GM11168 (cell line): ENCODE data around the gene AKT3.
"Not testable (repeated sequence)": the region's sequence is repeated elsewhere in the genome, so short reads cannot be mapped to it uniquely, and the experiment has no call there.

Experiments used
- in situ Hi-C: fragments of 300-500 bp; cut with MboI; formaldehyde crosslinking; loops from one replicate; pipeline ENCODE4 v1.12.0; 2022; ENCODE audit warnings: low sequenced_read_pairs; ENCODE audit not compliant: unreplicated experiment

The AKT3 gene

DNA sequence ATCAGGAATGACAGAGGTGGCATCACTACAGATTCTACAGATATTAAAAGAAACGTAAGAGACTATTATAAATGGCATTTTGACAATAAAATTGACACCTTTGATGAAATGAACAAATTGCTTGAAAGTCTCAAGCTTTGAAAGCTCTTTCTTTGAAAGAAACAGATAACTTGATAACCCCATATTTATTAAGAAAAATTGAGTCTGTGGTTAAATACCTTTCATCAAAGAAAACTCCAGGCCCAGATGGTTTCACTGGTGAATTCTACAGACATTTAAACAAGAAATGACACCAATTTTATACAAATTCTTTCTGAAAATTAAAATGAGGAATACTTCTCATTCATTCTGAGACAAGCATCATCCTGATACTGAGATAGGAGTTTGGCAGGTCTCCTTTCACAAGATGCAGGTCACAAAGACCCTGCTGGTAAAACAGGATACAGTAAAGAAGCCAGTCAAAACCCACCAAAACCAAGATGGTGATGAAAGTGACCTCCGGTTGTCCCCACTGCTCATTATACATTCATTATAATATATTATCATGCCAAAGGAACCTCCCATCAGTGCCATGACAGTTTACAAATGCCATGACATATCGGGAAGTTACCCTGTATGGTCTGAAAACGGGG is 210.9 kb downstream of the AKT3 start:
- in situ Hi-C loops: no loop called here

DNA sequence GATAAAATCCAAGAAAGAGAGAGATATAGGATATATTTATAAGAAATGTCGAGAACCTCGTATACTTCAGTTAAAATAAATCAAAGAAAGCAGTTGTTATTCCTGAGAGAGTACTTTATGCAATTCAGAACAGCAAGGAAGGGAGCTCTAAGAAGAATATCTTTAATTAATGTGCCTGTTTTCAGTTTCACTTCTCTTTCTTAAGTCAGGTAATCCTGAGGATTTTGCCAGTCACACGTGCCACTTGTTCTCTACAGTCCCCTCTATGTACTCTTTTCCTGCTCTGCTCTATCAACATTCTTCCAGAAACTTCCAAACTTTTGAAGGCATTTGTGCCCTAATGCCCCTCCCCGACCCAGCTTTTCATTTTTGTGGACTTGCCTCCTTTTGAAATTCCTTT is 211.9 kb downstream of the AKT3 start:
- in situ Hi-C loops: no loop called here

DNA sequence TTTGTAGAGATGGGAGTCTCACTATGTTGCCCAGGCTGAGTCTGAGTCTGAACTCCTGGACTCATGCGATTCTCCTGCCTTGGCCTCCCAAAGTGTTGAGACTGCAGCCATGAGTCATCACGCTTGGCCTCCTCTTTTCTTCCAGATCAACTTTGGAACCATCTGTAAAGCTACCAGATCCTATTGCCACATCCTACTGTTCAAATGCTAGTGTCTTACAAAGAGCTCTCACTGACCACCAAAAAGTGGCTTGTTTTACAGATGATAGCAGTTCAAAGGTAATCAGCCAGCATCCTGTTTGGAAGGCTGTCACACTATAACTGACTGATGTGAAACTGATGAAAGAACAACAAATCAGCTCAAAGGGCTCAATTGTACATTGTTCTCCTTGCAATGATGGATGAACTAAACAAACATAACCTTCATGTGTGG is 221.6 kb downstream of the AKT3 start:
- in situ Hi-C loops: no loop called here

DNA sequence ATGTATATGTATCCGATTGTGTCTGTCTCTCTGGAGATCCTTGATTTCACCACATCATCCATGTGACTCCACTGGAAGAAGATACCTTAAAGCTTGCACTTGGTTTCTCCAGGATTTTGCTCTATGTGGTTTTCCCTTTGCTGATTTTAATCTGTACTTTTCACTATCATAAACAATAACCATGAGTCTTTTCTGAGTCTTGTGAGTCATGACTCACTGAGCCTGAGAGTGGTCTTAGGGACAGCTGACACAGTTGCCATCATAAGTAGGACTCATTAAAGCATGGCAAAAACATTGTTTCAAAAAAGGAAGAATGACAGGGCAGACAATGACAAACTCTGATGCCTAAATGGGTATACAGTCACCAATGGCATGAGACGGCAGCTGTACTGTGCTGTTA is 226.2 kb downstream of the AKT3 start:
- in situ Hi-C loops: no loop called here

DNA sequence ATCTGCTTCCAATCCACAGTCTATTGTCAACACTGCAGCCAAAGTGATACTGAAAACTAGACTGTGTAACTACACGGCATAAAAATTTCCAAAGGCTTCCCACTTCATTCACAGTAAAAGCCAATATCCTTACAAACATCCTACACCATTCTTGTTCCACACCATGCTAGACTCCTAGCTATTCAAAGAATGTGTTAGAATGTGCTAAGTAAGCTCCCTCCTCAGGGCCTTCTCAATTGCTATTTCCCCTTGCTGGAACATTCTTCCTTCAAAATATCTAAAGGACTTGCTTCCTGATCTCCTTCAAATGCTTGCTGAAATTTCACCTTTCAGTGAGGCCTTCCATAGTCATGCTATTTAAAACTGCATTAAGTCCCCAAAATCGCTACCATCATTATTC is 228.1 kb downstream of the AKT3 start:
- in situ Hi-C loops: no loop called here

DNA sequence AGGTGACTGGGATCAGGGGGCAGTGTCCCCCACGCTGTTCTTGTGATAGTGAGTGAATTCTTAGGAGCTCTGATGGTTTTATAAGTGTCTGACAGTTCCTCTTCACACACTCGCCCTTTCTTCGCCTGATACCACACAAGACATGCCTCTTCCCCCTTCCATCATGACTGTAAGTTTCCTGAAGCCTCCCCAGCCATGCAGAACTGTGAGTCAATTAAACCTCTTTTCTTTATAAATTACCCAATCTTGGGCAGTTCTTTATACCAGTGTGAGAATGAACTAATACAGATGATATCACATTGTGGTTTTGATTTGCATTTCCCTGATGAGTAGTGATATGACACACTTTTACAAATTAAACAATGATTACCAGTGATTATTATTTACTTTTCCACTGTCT is 229.9 kb downstream of the AKT3 start:
- in situ Hi-C loops: no loop called here

DNA sequence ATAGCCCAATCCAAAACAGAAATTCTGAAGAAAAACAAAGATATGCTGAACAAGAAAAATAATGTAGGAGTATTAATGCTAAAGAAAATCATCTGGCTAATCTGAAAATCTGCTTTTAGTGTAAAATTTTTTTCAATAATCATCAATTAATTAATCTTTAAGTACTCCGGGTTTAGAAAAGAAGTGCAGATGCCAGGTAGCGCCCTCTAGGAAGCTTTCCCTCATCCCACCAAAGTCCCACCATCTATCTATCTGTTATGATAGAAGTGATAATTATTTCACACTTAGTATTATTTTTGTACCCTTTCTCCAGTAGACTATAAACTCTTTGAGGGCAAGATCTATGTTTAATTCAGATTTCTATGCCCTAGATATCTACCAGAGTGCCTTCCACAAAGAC is 240.3 kb downstream of the AKT3 start:
- in situ Hi-C loops: no loop called here

DNA sequence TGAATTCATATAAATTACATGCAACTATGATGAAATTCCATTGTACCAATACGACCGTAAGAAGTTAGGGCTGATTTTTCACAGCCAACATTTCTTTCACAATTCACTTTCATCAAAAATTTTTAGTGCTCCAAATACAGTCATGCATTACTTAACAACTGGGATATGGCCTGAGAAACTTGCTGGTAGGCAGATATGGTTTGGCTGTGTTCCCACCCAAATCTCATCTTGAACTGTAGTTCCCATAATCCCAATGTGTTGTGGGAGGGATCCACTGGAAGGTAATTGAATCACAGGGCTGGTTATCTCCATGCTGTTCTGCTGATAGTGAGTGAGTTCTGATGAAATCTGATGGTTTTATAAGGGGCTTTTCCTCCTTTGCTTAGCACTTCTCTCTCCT is 244.4 kb downstream of the AKT3 start:
- in situ Hi-C loops: no loop called here

DNA sequence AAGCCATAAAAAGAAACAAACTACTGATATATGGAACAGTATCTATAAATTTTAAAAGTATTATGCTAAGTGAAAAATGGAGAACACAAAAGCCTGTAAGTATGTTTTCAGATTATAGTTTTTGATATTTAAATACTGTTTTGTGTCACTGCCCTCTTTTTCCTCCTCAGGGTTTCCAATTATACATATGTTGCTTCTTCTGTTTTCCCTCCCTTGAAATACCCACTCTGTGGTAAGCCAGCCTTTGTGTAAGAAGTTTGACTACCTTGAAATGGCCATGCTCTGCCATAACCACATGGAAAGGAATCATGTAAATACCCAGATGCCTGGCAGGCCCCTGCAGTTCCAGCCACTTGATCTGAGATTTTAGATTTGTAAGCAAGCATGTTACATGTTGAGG is 248.3 kb downstream of the AKT3 start:
- in situ Hi-C loops: no loop called here

DNA sequence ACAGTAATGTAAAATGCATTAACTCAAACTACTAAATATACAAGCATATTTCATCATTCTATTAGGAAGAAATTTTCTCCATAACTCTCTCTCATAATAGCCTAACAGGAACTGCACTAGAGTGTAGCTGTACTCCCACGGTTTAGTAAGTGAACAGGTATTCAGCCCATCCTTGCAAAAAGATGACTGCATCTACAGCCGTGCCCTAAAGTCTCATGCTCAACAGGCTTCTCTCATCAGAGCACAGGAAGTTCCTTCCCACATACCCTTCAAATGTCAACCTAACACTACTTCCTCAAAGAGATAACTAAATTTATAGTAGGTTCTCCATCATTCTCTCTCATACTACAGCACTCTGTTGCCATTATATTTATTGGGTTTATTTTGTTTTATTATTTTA is 251.6 kb downstream of the AKT3 start:
- in situ Hi-C loops: no loop called here

DNA sequence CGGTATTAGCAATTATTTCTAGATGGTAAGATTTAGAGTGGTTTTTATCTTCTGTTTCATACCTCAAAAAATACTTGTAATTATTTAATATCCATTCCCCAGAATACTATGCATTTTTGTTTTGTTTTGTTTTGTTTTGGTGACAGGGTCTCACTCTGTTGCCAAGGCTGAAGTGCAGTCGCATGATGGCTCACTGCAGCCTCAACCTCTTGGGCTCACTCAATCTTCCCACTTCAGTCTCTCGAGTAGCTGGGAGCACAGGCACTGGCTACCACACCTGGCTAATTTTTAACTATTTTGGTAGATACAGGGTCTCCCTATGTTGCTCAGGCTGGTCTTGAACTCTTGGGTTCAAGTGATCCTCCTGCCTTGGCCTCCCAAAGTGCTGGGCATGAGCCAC is 252.7 kb downstream of the AKT3 start:
- in situ Hi-C loops: no loop called here

DNA sequence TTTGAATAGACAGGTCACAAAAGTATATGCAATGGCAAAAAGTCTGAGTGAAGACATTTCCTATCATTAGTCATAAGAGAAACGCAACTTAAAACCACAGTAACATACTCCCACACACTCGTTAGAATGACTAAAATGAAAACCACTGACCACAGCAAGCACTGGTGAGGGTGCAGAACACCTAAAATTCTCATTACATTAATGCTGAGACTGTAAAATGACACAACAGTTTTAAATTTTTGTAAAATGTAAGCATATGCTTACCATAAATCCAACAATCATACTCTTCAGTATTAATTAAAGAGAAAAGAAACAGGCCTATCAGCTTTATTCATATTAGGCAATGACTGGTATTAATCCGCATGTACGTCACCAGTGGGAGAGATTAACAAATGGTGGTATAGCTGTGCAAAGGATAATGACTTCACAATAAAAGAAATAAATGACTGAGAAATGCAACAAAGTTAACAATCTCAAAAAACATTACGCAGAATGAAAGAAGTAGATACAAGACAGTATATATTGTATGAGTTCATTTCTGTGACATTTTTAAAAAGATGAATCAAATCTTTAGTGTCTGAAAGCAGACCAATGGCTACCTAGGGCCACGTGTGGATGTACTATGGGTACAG is 253.5 kb downstream of the AKT3 start:
- in situ Hi-C loops: no loop called here

DNA sequence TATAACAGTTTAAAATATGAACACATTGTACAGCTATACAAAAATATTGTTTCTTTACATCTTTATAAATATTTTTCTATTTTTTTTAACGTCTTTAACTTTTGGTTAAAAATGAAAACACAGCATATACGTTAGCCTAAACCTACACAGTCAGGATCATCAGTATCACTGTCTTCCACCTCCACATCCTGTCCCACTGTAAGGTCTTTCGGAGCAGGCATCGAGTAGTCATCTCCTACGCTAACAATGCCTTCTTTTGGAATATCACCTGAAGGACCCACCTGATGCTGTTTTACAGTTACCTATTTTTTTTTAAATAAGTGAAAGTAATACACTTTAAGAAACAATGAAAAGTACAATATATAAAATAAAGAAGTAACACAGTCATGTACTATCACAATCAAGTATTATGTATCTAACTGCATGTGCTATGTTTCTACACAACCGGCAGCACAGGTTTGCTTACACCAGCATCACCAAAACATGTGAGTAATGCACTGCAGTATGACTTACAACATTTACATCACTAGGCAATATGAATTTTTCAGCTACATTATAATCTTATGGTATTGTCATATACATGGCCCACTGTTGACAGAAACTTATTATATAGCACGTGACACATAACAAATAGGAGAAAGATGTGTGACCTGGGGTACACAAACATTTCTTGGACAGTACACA is 254.4 kb downstream of the AKT3 start:
- in situ Hi-C loops: no loop called here

DNA sequence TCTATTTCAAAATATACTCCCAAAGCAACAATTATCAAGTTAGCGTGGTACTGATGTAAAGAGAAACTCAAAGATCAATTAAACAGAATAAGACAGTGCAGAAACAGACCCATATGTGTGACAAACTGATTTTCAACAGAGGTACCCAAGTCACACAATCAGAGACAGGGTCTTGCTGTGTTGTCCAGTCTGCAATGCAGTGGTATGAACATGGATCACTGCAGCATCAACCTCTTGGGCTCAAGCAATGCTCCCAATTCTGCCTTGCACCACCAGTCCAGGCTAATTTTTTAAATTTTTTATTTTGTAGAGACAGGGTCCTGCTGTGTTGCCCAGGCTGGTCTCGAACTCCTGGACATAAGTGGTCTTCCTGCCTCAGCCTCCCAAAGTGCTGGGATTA is 255.6 kb downstream of the AKT3 start:
- in situ Hi-C loops: no loop called here

DNA sequence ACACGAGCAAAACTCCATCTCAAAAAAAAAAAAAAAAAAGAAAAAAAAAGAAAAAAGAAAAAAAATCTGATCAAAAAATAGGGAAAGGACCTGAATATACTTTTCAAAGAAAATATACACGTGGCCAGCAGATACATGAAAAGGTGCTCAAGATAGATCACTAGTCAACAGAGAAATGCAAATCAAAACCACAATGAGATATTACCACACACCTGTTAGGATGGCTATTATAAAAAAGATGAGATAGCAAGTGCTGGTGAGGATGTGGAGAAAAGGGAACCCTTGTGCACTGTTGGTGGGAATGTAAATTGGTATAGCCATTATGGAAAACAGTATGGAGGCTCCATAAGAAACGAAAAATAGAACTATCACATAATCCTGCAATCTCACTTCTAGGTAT is 260.8 kb downstream of the AKT3 start:
- in situ Hi-C loops: not testable (repeated sequence)

DNA sequence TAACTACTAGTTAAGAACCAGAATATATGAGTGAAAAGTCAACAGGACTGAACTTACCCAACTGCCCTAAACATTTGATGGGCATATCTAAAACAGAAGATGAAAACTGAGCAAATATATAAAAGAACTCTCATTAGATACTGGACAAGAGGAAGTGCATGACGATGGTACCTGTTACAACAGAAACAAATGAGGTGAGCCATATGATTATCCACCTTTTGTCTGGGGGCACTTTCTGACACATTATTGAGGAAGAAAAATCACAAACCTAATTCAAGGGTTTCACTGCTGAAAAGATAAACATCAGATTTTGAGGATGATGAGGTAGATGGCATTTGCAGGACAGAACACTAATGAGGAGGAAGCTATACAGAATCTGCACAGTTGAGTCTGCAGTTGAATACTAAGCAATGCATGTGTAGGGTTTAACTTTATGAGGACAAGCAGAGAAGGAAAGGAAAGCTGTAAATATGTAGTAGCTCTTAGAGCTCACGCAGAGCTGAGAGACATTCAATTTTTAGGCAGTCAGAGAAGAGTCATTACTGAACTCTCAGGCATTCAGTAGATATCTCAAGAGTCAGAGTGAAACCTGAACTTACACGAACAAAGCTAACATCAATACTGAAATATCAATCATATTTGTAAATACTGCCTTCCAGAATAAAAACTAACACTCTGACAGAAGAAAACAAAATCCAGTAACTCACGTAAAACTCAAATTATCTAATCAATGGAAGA is 262.1 kb downstream of the AKT3 start:
- in situ Hi-C loops: no loop called here

DNA sequence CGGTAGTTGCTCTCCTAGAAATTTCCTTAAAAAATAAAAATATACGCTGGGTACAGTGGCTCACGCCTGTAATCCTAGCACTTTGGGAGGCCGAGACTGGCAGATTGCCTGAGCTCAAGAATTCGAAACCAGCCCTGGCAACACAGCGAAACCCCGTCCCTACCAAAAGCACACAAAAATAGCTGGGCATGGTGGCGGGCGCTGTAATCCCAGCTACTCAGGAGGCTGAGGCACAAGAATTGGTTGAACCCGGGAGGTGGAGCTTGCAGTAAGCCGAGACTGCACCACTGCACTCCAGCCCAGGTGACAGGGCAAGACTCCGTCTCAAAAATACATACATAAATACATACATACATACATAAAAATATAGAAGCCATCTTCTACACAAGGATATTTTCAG is 262.8 kb downstream of the AKT3 start:
- in situ Hi-C loops: no loop called here

DNA sequence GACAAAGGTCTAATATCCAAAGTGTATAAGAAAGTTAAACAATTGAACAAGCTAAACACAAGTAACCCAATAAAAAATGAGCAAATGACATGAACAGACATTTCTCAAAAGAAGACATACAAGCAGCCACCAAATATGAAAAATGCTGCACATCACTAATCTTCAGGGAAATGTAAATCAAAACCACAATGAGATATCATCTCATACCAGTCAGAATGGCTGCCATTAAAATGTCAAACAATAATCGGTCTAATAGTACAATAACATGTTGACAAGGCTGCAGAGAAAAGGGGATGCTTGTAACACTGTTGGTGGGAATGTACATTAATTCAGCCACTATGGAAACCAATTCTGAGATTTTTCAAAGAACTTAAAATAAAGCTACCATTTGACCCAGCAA is 264.1 kb downstream of the AKT3 start:
- in situ Hi-C loops: no loop called here

DNA sequence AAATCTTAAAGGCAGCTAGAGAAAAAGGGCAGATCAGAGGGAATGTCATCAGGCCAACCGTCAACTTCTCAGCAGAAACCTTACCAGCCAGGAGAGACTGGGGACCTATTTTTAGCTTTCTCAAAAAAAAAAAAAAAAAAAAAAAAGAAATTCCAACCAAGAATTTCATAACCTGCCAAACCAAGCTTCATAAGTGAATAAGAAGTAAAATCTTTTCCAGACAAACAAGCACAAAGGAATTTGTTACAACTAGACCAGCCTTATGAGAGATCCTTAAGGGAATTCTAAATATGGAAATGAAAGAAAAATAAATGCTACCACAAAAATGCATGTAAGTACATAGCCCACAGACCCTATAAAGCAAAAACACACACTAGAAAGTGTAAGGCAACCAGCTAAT is 267.7 kb downstream of the AKT3 start:
- in situ Hi-C loops: no loop called here

DNA sequence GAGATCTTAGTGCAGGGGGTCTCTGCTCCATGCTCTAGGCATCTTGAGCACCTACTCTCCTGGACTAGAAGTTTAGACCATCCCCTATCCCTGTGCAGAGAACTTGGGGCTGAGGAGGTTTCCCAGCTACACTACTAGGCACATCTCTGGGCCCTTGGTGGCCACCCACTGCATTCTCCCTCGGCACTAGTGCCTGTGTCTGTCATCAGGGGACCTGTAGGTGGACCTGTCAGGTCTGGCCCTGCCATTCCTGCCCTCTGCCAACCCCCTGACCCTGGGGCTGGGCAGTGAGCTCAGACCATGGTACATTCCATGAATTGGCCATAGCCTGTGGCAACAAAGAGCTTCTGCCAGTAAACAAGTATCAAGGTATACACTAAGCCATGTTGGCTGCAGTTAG is 269.1 kb downstream of the AKT3 start:
- in situ Hi-C loops: no loop called here

DNA sequence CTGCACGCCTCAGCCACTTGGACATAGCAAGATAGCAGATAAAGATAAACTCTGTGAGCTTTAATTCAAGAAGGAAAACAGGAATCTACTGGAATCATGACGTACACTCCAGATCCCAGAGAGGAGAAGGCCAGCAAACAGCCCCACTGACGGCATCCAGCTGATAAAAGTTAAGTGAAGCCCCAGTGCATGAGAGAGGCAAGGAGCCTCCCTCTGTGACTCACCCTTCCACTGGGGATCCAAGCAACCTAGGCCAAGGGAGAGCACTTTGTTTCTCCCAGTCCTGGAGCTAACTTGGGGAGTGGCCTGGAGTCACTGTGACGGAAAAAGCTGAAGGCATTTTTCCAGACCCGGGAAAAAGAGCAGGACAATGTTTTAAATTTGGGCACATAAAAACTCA is 270.0 kb downstream of the AKT3 start:
- in situ Hi-C loops: no loop called here
